RPMI7951 (cell line): ENCODE measurements around the gene EHF. TPM values are rescaled to one million over a fixed set of nuclear protein-coding genes. Genes with fewer than 3 reads are reported as not detected.
A peak's percentile ranks its signal among the peaks of the same experiment; 100 is the strongest.

Experiments
- DNase-seq: peaks from one replicate; pipeline ENCODE4 v3.0.0-alpha.2; 2012; ENCODE audit warnings: low read depth
- total RNA-seq: library from RNA; depleted of rRNA; stranded (reverse); fragments of >200 nt; shearing (Covaris generic); gene quantifications from 2 replicates; pipeline ENCODE4 v1.2.3, GENCODE V29; 2014

The EHF gene
- total RNA-seq, 1 experiment from 2014 or later = not detected

GRCh38 chr11:34644669-34645406 is 23.9 kb downstream of the EHF start:
- peak; percentile 87 for DNase-seq

DNA sequence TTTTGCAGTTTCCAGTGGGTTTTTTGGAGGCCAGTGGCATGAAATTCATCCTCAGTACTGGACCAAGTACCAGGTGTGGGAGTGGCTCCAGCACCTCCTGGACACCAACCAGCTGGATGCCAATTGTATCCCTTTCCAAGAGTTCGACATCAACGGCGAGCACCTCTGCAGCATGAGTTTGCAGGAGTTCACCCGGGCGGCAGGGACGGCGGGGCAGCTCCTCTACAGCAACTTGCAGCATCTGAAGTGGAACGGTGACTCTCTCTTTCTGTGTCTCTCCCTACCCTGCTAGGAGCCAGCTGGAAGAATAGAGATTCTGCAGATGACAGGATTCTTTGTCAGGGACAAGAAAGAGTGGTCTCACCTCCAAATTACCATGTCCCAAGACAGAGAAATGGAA is 25.5 kb downstream of the EHF start:
- DNase-seq = no peak

- peak; percentile 79 for DNase-seq
Measured at GRCh38 chr11:34647131-34647530, 26.2 kb downstream of the EHF start.

DNA sequence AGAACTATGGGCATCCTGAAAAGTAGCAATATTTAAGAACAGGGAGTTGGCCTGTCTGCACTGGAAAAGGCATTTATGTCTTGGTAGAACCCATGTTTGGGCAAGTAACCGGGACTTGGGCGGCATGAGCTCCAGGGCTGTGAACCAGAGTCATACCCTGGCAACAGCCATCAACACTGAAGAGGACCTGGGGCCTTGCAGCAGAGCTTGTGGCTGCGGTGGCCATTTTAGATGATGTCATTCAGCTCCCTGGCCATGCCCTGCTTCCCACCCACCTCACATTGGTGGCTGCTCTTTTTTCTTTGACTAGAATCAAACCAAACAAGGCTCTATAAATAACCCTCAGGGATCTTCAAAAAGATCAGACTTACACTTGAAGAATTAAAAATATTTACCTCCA is 26.6 kb downstream of the EHF start:
- peak; percentile 25 for DNase-seq

DNA sequence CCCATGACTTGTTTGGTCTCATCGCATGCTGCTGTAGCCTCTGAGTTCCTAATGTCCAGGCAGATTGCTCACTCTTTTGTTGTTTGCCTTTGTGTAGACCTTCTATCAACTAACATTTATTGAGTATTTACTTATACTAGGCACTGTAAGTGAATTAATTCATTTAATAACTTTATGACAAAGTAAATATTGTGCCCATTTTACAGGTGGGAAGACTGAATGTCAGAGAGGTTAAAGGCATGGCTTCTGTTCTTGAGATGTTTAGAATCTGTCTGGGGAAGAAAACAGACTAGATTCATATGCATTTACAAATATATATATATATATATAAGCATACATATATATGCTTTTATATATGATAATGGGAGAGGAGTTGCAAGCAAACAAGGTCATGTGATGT is 27.1 kb downstream of the EHF start:
- no peak for DNase-seq

- DNase-seq = peak; percentile 23
Measured at GRCh38 chr11:34649597-34649996, 28.7 kb downstream of the EHF start.

GRCh38 chr11:34650528-34650927 is 29.6 kb downstream of the EHF start:
- no peak for DNase-seq

GRCh38 chr11:34651551-34651950 is 30.7 kb downstream of the EHF start:
- DNase-seq = peak; percentile 71

DNA sequence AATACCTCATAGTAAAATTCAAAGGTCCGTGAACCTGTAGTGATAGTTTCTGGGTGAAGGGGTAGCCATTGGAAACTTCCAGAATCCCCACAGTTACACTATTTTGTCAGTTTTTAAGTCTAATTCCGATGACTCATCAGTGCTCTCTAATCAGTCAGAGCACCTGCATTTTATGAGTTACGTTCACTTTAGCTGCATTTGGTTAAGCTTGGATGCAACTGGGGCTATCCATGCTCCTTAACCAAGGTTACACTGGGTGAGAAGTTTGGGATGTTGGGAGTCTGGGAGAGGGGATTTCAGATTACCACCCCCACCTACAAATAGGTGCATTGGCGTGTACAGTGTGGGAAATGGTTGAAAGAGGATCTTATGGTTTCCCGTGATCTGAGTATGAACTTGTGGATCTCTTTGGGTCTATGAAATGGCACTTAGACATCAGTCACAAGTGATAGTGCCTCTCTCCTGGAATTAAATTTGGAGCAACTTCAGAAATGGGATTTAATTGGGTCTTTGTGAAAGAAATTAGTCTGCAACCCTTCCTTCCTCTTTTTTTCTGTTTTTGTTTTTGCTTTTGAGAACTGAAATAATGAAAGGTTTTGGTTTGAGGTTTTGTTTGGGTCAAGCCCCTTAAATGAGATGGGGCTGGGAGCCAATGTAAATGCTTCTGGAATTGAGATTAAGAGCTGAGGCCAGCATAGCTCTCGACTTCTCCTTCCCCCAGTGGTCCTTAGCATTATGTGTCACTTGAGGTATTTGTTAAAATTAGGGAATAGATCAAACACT is 31.5 kb downstream of the EHF start:
- DNase-seq = peak; percentile 49

DNA sequence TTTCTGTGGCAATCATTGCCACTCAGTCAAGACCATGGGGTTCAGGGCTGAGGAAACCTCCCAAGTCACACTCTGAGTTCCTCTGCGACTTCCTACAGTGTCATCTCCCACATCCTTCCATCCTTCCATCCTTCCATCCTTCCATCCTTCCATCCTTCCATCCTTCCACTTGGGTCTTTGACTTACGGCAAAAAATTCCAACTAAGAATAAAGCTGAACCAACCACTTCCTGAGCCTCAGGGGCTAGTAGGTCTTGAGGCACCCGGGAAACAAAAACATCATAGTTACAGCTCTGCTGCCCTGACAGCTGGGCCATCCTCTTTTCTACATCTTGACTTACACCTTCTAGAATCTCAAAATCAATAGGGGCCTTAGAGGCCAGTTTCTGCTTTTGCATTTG is 32.1 kb downstream of the EHF start:
- DNase-seq = peak; percentile 82

DNA sequence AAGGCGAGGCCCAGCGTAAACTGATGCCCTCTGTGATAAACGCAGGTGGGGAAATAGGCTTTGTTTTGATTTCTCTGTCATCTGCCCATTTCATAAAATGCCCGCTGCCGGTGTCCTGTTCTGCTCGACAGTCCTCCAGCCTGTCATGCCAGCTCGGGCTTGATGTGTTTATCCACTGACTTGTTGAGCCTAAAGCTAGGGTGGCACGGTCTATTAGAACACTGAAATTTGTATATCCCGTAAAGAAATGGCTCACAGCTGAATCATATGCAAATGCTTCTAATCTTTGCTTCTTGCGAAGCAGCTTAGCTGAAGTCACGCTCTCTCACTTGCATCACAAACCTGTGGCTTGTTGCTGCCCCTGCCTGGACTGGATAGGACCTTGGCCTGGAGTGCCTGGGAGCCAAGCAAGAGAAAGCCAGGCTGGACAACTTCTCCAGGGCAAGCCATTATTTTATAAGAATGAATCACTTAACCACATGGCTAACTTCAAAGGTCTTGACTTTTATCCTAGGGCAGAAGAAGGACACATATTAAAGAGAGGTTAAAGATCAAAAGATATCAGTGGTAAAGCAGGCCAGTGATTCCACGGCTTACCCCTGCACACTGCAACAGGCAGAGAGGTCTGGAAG is 33.1 kb downstream of the EHF start:
- peak; percentile 100 for DNase-seq

- peak; percentile 93 for DNase-seq
Measured at GRCh38 chr11:34654483-34655334, 33.8 kb downstream of the EHF start.

DNA sequence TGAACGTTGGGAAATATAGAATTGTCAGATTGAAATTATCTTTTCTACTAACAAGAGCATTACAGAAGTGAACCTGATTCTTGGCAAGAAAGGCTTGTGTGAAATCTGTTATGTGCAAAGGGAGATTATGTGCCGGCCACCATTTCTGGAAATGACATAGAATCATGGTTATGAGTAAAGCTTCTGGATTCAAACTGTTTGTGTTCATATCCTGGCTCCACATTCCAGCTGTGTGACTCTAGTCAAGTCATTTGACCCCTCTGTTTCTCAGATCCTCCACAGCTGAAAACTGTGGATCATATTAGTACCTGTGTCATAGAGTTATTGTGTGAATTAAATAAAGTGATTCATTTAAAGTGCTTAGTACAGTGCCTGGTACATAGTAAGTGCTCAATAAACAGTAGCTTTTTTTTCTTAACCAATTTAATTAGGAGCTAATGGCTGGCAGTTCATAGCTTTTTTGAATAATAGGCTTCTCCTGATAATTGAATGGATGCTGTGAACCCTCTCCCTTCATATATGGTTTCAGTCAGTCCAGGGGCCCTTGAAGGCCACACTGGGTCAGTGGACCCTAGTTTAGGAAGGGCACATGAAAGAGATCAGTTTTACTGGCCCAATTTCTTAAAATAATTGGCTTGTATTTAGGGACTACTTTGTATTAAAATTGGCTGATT is 34.6 kb downstream of the EHF start:
- DNase-seq = peak; percentile 78

- peak; percentile 62 for DNase-seq
Measured at GRCh38 chr11:34656062-34656720, 35.3 kb downstream of the EHF start.

GRCh38 chr11:34658071-34659015 is 37.5 kb downstream of the EHF start:
- no peak for DNase-seq

- DNase-seq = no peak
Measured at GRCh38 chr11:34659096-34659733, 38.3 kb downstream of the EHF start.

GRCh38 chr11:34665077-34665835 is 44.4 kb downstream of the EHF start:
- DNase-seq = peak; percentile 87
